ENCODE data around the gene GPR151. TPM values are rescaled to one million over a fixed set of nuclear protein-coding genes. Genes with fewer than 3 reads are reported as not detected.

Gene GPR151
- not detected in 5 replicates for total RNA-seq (2022; extraction: Qiagen RNA extraction; ENCODE audit: low read depth)

DNA sequence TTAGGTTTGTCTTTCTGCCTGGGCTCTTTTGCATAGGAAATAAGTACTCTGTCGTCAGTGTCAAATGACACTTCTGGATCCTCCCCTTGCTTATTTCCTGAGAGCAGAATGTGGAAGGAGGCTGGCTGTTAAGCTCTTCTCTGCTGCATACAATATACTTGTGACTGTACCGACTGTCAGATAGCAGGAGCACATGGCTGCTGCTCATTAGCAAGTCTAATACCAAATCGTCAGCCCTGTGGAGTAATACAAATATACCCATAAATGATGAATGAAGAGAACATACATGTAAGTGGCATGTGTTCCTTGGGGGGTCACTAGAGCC, at the start of gene GPR151:
TSS of gene GPR151 (minus strand) at position 40 of the 325 bp plus-strand sequence. CDS start 77 bp downstream, outside the sequence.

Other genes with a start within 250 kb of the GPR151 start
- gene POU4F3, start 177.4 kb downstream of the GPR151 start, total RNA-seq (2022; extraction: Qiagen RNA extraction; ENCODE audit: low read depth), result 0.07 to 0.14 TPM (median 0.08 TPM) in 3 of 5 replicates, not detected in the others
- 38.9 to 70.0 TPM (median 50.1 TPM) in 5 replicates for gene TCERG1, start 68.9 kb downstream of the GPR151 start, total RNA-seq (2022; extraction: Qiagen RNA extraction; ENCODE audit: low read depth)